Embryonic facial prominence (tissue), 1 donor: ENCODE results near the gene WNT16.
A peak's percentile ranks its signal among the peaks of the same experiment; 100 is the strongest.

Experiments used
- DNase-seq: peaks from one replicate; pipeline ENCODE4 v3.0.0-alpha.2; 2016; ENCODE audit errors: extremely low spot score

Gene WNT16

DNA sequence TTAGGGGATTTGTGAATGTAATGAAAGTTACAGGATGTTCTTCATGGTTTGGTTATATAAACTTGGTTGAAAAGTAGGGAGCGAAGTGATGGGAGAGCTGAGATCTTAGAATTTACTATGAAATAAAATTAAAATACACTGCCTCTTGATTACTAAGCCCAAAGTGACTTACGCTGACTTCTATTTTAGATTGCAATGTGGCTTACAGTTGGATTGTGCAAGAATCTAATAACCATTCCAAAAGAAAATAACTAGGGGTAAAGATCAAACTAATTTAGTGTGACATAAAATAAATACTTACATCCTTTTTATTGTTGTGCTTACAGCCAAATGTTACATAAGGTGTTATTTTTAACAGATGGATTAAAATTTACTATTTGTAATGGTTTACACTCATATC is 15.3 kb downstream of the WNT16 start:
- DNase-seq: no peak

DNA sequence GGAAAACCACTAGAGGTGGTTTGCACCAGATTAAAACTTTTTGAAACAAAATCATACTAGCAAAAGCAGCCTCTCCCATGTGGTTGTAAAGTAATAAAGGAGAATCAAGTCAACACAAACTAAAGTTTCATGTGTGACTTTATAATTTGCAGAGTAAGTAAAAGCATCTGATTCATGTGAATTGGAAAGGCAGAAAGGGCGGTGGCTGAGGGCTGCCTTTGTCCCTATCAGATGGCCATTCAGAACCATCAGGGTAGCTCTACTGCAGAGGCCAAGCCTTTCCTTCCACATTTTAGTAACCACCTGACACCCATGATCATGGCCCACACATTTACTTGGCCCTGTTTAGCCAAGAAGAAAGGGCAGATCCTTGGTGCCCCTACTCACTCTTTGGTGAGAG is 15.7 kb downstream of the WNT16 start:
- DNase-seq: no peak

DNA sequence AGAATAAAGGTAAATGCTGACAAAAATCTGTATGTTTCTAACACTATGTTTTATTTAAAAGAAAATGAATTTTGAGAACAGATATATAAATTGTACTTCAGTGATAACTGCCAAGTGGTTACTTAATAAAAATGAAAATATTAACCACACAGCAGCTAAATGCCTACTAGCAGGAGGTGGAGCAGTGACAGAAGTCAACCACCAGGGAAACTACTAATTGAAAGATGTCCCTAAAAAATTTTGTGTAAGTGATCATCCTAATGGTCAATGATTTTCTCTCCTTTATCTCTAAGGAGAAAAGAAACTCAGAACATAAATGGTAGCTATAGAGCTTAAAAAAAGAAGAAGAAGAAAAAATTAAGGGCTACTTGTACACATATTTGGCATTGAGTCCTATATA is 22.9 kb downstream of the WNT16 start:
- no peak for DNase-seq

DNA sequence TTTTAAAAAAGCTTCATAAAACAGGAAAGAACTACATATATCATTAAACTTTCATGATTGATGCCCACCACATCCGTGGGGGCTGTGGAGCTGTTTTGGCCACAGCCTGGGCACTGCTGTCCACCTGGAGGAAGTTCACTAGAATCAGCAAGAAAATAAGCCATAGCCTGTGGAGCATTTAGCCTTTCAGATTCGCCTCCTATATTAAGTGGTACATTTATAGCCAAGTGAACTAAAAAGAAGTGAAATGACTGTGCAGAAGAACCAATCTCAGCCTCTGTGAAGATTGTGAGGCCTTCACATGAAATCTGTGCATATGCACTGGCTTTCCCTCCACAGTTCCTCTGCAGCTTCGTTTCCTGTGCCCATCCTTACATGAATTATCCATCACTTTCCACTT is 23.5 kb downstream of the WNT16 start:
- no peak for DNase-seq

DNA sequence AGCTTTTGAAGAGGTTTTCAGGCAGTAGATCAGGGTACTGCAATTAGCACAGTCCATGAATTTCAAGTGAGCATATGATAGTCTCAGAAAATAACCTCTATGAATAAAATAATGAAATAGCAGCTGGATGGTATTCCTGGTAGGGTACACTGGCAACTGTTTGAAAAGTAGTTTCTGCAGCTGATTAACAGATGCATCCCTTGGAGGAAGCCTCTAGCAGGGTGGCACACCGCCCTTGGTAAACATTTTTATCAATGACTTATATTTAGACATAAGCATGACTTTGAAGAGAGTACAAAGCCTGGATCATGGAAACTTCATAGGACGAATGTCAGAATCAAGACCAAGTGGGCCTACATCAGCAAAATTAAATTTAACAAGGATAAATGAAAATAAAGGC is 26.8 kb downstream of the WNT16 start:
- no peak for DNase-seq

DNA sequence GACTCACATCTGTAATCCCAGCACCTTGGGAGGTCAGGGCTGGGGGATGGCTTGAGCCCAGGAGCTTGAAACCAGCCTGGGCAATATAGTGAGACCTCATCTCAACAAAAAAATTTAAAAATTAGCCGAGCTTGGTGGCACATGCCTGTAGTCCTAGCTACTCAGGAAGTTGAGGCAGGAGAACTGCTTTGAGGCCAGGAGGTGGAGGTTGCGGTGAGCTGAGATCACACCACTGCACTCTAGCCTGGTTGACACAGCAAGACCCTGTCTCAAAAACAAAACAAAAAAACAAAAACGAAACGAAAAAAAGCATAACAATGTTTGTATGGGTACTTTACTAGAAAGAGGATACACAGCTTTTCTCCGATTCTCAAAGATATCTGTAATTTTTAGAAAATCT is 31.8 kb downstream of the WNT16 start:
- DNase-seq: no peak

DNA sequence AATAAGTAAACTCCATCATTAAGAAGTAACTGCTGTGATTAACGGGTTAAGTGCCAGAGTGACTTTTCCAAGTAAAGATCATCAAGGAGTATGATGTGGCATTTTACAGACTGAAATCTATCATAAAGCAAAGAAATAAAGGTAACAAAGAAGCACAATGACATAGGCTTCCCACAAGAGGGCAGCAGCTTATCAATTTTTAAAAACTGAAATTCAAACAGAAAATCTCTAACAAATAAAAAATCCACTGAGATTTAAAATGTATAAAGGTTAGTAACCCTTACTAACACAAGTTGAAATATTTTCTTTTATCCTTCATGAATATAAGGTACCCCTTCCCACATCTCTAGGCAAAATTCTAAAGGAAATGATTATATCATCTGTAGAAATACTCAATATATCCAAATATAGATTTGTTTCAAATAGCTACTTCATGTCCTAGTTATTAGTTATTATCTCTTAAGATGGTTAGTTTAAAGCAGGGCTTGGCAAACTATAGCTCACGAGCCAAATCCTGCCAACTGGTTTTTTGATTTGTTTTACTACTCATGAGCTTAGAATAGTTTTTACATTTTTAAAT is 38.1 kb downstream of the WNT16 start:
- peak; percentile 27 for DNase-seq

DNA sequence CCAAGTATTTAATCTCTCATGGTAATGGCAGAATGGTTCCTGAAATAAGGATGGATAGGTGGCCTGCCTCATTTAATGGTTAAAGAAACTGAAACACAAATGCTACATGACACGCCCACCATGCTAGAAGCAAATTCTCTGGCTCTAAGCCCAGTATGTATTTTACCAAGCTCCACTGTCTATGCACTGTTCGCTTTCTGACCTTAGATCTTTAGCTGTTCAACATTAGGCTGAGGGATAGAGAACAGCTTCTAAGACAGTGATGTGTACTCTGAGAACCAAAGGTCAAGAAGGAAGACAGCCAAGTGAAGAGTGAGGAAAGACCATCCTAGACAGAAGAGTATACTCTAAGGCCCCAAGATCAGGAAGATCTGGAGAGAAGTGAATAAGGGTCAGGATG is 40.7 kb downstream of the WNT16 start:
- DNase-seq: no peak

DNA sequence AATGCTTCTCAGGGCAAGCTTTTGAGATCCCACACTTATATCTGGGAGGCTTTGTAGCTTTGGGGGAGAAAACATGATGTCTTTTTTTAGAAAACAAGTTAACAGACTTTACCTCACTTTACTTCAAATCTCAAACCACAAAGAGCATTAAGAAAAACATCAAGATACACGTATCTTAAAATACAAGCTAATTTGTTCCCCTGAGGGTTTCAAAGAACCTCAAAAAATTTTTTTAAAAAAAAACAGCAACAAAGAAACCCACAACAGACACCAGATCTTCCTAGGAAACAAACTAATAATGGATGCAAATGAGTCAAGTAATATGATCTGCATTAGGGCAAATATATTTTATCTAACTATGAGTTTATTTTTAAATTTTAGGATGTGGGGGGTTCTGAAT is 42.6 kb downstream of the WNT16 start:
- no peak for DNase-seq

DNA sequence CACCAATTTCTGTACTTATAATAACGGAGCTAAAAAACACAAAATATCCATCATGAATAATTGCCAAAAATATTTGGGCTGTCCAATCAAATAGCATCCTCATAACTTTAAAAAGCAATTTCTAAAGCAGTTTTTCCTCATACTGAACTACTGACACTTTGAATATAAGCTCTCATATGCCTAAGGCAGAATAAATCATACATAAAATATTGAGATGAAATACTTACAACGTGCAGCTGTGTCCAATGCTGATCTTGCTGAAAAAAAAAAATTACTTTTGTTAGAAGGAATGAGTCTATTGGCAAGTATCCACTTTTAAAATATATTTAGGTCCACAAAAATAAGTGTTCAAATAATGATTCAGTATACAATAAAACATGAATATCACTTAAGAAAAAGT is 43.1 kb downstream of the WNT16 start:
- no peak for DNase-seq

DNA sequence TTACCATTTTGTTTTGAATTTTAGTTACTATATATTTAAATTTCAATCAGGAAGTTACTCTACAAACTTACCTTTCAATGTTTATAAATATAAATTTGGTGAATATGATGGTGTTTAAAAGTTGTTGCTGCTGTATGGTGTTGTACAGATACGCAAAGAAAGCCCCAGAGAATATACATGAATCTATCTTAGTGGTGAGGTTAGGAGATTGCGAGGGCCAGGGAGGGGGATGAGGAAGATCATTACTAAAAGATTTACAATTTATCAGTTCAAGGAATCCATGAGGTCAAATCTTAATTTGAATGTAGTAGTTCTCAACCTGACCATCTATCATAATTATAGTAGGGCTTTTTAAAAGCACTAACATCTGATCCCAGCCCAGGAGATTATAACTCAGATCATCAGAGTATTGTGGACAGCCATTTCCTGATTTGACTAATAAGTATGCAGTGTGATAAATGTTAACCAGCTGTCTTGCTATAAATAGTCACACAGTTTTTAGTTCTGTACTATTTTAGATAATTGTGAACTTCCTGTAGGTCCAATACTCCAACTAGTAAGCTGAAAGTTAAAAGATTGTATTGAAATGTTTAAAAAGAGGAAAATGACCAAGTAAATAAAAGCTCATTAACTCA is 43.7 kb downstream of the WNT16 start:
- DNase-seq: no peak

DNA sequence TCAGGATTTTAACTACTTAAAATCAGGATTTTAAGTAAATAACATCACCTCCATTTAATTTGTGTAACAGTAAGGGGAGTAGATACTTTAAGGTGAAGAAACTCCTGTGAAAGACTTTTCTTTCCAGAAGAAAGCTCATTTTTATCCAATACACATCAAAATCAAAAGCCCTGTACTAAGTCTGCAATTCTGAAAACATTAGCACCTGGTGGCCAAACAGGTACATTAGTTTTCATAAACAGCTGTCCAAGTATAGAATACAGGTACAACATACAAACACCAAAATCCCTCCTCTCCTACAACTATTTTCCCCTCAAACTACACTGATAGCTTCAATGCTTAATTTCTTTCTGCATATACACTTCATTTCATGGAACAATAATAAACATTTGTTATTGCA is 44.4 kb downstream of the WNT16 start:
- no peak for DNase-seq

DNA sequence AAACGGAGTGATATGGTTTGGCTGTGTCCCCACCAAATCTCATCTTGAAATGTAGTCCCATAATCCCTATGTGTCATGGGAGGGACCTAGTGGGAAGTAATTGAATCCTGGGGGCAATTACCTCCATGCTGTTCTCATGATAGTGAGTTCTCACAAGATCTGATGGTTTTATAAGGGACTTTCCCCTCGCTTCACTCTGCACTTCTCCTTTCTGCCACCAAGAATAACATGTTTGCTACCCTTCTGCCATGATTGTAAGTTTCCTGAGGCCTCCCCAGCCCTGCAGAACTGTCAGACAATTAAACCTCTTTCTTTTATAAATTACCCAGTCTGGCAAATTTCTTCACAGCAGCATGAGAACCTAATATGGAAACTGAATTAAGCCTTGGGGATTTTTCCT is 48.2 kb downstream of the WNT16 start:
- DNase-seq: no peak

DNA sequence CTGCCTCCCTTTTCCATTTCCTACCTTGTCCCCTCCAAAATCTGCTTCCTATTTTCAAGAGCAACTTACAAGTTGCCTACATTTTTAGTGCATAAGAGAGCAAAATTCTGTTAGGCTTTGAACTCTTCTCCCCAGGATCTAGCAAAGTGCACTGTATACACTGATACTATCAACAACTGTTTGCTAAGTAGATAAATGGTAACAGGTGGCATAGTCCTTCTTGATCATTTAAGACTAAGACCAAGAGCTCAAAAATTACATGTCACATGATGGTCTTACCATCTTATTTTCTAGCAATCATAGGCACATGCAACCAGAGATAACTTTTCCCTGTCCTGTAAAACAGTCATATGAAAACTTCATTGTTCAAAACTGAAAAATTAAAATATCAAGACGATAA is 51.1 kb downstream of the WNT16 start:
- no peak for DNase-seq

DNA sequence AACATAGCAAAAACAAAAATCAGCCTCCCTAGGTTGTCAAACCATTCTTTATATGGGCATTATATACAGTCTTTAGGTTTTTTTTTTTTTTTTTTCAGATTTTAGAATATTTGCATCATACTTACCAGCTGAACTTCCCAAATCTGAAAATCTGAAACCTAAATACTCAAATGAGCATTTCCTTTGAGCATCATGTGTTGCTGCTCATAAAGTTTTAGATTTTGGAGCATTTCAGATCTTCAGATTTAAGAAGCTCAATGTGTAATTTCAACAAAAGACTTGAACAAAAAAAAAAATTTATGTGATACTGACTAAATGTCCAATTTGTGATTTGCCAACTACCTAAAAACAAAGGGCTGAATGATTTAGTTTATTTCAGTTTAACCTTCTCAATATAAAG is 53.7 kb downstream of the WNT16 start:
- DNase-seq: no peak

DNA sequence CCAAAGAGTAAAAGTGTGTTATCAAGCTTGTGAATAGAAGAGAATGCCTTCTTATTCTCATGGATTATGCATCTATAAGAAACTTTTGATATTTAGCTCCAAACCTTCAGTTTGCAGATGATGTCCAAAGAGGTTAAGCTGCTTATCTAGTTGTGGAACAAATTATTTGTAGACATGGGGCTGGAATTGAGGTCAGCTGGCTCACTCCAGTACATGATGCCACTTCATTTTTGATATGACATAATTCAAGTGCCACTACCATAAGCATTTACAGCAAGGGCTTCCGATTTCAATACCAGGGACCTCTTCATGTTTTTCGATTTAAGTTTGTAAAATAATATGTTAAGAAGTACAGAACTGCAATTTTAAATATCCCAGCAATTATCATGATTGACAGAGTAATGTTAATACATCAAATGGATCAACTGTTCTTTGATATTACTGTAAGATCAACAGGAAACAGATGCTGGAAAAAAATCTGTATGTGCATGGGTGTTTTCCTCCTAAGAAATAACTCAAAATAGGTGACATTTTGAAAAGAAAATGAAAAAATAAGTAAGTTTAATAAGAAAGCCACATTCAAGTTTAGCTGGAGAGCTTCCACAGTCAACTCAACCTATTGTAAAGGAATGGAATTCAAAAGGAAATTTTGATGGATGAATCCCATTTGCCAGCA is 54.6 kb downstream of the WNT16 start:
- DNase-seq: no peak

DNA sequence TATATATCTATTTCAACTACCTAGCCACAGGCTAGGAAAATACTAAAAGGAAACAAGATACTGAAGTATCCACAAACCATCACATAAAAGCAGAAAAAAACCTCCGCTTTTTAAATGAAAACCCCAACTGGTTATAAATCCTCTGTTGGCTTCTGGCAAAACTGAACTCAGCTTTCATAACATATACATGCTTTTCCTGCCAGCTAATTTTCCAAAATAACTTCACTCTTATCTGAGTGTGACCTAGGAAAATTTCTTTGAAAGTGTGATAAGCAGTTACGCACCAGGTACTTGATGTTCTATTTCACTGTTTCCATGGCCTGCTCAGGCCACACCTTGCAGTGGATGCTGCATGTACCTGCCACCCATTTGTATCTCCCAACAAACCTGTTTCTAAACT is 55.5 kb downstream of the WNT16 start:
- no peak for DNase-seq

DNA sequence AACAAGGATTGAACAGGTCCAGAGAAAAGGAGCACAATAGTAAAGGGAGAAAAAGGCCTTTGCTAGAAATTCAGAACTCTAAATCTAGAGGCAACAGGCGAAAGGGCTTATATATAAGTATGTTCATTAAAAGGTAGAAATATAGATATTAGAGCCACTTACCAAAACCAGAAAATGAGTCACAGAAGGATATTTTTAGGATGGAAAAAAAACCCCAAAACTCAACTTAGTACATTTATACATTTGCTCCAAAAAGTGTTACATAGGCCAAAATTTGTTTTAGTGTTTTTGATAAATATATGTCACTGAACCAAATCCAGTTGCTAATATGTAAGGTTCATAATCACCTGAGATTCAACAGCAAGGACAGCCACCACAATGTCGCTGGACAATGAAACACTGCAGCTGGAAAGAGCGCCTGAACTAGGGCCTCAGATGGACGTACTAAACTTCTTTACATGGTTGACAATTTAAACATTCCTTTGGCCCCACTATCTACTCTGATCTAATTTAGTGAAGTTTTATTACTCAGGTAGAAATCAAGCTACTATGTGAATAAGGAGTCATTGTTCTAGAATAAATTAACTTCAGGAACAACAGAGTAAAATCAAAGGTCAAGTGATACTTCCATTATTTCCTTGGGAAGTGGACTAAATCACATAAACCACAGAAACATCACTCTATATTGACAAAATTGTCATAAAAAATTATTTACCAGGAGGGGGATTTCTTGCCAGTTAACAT is 56.4 kb downstream of the WNT16 start:
- no peak for DNase-seq

DNA sequence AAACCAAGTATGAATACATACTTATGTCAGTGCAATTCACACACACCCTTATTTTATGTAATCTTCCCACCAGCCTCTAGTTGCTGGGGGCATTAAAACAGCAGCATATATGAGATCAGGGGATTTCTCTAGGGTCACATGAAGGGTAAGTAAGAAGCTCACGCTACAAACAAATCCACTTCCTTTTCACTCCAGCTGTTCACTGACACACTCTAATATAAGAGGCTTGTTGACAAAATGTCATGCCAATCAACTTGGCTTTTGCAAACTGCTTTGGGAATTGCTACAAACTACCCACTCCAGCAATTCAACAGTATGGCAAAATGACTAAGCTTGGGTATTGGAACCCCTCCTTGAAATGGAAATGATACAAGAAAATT is 57.0 kb downstream of the WNT16 start:
- no peak for DNase-seq

DNA sequence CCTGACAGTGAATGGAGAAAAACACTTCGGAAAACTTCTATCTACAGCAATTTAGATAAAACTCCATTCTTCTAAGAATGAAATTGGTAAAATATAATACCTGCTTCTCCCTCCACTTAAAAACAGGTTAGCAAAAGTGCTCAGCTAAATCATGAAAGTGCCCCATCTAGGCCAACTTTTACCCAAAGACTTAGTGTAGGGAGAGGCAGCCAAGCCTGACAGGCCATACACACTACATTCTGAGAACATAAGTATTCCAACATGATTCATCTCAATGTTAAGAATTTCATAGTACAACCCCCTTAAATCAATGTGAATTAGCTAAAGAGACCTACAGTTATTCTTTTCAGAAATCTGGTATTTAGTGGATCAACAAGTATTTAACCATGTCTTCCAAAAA is 60.1 kb downstream of the WNT16 start:
- no peak for DNase-seq

DNA sequence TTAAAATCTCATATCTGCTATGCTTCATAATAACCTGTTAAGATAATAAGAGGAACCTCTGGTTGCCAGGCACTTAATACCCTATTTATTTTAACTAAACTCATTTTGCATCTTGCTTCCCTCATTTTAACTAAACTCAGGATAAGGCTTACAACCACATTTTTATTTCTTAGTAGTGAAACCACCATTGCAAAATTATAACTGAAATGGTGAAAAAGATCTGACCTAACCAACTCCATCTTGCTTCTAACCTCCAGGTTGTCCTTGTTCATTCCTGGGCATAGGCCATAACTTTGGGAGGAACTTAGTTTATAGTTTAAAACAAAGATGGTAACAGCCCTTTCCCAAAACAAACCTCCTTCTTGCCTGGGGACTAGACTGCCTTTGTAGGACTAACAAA is 61.3 kb downstream of the WNT16 start:
- DNase-seq: no peak

DNA sequence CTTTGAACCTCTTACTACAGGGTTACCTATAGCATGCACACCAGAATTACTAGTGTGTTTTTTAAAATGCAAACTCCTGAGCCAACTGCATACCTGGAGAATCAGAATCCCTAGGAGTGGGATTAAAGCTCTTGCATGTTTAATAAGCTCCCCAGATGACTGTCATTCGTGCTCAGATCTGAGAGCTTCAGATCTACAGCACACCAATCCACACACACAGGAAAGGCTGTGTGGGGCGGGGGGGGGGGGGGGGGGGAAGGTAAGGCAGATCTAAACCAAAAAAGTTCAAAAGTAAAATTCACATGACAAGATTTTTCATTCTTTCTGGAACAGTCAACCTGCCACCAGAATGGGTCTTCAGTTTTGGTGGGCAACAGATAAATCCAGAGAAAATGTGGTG is 61.8 kb downstream of the WNT16 start:
- DNase-seq: no peak
